Amniotic stem cell (primary cell): Measurements from ENCODE around the gene VPS54.
"Not testable (repeated sequence)": the region's sequence is repeated elsewhere in the genome, so short reads cannot be mapped to it uniquely, and the experiment has no call there.

Experiments used
- DNase-seq: peaks from one replicate; lab custom pipeline; 2025; lab: John Stamatoyannopoulos, UW

VPS54 gene

DNA sequence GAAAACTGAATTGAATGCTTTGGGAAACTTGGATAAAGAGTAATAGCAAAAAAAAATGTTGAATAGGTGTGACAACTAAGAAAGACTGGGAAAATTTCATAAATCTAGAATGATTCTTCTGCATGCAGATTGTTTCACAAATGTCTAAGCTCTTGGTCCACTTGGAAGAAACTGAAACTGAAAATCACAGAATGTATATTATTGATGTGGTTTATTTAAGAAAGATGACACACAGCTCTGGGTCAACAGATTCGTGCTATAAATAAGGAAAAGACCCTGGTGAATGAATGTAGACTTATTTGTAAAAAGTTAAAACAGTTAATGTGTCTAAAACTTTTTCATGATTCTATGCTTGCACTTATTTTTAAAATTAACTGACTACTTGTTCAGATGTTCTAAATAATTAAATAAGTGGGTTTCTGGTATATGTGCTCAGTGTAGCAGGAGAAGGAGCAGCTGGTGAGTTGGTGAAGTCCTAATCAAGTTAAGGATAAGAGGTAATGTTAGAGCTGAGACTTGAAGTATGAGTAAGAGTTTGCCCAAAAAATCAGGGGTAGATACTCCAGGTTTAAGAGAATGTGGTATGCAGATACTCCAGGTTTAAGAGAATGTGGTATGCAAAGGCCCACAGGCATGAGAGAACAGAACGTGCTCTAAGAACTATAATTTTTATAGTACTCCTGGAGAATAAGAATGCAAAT, 153.1 kb downstream of the VPS54 start:
- DNase-seq: no peak

DNA sequence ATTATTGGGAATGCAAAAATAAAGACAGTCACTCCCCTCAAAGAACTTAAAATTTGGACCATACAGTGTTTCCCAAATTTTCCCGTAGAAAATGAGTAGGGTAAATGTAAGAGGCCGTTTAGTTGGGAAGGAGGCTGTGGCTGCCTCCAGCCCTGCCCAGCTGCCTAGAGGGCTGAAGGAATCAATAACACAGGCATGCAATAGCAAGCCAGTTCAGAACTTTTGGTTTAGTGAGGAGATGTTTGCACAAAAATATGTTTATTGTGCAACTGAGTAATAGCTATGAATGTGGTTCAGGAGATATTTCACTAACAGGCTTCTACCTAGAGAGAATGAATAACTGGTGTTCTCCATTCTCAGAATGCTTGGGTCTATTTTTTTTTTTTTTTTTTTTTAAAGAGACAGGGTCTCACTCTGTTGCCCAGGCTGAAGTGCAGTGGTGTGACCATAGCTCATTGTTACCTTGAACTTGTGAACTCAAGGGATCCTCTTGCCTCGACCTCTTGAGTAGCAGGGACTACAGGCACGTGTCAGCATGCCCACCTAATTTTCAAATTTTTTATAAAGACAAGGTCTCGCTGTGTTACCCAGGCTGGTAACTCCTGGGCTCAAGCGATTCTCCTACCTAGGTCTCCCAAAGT, 153.9 kb downstream of the VPS54 start:
- no peak for DNase-seq

DNA sequence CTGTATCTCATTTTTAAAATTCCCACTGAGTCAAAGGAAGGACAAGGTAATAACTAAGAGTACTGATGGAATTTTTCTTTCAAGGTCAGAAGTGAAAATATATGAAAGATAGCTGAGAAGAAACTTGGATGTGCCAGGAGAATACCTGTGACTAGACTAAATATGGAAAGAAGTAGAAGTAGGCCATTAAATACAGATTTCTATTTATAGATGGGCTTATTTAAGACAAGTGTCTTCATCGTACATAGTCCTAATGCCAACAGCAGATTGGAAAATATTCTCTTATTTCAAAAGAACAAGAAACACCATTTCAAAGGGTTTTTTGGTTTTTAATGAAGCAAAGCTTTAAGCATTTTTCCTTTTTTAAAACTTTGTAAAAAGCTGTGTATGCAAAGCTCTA, 155.5 kb downstream of the VPS54 start:
- no peak for DNase-seq

DNA sequence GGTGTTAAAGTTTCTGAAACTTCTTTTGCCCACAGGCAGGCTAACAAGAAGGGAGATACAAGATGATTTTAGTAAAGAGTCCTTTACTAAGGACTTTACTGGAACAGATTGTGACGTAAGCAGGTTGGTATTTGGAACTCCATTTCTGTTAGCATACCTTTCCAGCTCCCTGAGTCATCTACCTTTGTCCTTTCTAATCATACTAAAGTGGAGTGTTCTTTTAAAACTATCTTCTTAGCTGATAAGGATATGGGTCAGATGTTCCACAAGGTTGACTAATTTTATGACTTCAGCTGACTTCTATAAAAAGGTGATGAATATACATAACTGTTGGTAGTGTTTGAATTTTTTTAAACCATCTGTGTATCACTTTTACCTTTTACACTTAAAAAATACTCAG, 156.4 kb downstream of the VPS54 start:
- DNase-seq: no peak

DNA sequence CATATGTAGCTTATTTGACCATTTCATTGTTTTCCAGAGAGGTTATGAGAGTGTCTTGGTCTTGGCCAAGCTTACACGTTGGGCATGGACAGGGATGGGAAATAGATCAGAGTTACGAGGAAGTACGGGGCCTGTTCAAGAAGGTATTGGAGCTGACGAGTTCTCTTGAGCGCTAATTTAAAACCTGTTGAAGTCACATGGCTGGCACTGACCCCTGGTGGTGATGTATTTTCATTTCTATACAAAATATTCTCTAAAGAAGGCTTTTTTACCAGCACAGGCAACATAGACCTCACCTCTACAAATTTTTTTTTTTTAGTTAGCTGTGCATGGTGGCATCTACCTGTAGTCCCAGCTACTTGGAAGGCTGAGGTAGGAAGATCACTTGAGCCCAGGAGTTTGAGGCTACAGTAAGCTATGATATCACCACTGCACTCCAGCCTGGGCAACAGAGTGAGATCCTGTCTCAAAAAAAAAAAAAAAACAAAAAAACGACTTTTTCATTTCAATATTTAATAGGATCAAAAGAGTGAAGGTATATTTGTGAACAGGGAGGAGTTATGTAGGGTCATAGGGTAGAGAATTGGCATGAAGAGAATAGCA, 157.9 kb downstream of the VPS54 start:
- peak; percentile 26 for DNase-seq

DNA sequence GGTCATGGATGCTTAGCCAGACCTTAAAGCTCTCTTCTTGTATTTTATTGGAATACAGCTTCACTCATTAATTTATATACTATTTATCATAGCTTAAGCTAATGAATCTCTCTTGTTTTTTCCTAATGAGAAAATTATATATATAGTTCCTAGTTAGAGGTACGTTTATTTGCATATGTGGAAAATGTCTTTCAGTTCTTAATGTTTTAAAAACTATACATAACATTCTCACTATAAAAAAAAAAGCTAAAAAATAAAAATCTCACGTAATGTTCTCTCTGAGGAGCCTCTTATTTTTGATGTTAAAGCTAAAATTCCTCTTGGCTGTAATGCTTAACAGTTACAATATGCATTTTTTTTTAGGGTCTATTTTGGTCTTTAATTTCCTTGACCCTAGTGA, 160.9 kb downstream of the VPS54 start:
- no peak for DNase-seq

DNA sequence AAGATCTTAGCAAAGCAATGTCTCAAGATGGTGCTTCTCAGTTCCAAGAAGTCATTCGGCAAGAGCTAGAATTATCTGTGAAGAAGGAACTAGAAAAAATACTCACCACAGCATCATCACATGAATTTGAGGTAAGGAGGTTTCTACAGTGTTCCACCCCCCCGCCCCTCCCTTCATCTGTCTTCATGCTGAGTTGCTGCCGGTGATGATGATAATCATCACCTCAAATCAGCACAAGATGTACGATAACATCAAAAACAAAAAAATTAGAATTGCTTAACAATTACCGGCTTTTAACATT, 163.0 kb downstream of the VPS54 start:
- DNase-seq: no peak

DNA sequence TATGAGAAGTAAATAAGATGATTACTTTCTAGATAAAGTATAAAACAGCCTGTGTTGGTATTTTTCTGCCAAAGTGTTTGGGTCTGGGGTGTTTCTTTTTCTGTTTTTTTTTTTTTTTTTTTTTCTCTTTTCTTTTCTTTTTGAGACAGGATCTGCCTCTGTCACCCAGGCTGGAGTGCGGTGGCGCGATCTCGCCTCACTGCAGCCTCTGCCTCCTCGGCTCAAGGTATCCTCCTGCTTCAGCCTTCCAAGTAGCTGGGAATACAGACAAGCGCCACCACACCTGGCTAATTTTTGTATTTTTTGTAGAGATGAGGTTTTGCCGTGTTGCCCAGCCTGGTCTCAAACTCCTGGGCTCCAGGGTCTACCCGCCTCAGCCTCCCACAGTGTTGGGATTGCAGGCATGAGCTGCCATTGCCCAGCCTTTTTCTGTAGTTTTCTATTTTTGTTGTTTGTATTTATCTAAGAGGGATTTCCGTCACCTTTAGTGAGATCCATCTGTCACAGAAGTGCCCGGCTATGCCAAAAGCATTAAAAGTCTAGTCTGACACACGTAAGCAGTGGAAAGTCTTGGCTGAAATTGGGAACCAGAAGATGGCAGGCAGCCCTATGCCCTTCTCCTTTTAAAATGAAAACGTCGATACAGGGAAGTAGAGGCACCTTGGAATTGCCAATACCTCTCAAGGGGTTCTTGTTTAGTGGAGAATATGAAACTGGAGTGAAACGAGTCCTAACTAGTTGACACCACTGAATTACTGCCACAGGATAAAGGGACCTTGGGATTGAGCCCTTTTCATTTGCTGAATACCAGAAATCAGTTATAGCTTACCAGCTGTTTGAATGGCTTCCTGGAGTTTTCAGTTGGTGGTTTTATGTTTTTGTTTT, 163.6 kb downstream of the VPS54 start:
- DNase-seq: no peak

DNA sequence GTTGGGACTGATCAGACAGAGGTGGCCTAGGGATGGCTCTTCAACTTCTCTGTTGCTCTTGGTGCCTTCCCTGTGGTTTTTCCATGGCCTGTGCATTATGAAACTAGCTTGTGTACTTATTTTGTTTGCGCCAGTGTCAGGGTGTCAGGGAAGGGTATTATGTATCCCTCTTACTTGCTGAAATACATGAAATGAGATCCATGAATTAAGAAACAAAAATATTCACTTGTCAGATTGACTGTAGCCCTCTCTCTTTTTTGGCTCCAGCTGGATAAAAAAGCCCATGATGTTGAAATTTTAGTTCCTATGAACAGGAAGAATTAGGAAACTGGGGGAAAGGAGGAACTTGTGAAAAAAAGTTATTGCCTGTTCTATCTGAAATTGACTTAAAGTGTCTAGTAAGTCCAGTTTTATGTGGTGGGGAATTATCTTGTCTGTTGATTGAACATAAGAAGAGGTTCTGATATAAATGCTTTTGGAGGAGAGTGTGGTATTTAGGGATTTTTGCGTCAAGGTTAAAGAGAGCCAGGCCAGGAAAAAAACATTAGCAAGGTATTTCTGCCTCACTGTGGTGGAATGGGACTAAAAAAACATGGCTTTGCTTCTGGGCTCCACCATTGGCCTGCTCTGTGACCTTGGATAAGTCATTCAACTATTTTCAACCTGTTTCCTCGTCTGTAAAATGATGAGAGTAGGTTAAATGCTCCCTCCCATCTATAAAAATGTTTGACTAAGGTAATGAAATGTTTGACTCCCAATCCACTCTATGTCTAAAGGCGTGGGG, 165.5 kb downstream of the VPS54 start:
- DNase-seq: no peak

DNA sequence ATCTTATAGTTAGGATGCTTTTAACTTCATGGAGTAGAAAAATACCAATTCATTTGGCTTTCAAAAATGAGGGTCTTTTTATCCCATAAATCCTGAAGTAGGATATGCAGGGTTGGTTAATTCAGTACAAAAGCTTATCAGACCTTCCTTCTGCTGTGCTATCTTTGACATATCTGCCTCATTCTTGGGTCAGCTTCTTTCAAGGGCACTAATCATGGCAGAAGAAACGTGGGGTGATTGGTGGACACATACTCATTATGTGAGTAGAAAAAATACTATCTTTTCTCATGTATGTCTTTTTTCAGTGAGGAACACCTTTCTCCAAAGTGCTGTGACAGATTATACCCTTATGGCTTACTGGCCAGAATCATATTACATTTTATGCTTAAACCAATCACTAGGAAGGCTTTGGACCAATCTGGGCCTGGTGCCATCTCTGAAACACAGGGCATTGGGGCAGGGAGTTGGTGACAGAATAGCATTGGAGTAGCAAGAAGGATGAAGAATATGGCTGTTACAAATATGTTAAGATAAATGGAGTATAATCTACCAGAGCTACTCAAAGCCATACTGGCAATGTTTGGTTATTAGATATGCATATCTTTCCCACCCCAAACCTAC, 167.4 kb downstream of the VPS54 start:
- DNase-seq: no peak

DNA sequence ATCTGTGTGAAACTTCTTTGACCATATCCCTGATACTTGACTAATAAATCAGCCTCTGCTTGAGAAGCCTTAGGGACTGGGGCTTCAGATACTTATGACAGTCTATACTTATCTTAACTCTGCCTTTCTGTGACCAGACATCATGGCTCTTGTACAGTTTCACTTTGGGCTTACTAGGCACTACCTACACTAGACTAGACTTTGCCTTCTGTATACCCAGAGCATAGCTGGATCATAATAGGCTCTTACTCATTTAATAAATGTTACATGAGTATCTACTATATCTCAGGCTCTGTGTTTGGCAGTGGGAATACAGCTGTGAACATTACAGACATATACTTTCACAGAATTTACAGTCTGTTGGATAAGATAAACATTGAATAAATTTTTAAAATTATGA, 168.6 kb downstream of the VPS54 start:
- DNase-seq: no peak

DNA sequence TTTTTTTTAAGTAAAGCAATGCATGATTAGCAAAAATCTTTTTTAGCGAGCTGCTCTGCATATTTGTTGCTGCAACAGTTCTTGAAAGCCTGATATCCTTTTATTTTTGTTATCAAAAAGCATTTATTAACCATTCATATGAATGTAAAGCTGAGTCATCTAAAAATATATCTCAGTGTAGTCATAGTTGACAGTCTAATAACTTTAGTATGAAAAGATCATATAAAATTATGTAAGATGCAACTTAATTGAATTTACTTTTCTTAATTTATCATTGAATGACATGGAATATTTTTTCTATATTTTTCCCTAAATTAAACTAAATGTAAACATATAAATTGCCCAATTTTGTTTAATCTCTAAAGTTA, 169.0 kb downstream of the VPS54 start:
- no peak for DNase-seq

DNA sequence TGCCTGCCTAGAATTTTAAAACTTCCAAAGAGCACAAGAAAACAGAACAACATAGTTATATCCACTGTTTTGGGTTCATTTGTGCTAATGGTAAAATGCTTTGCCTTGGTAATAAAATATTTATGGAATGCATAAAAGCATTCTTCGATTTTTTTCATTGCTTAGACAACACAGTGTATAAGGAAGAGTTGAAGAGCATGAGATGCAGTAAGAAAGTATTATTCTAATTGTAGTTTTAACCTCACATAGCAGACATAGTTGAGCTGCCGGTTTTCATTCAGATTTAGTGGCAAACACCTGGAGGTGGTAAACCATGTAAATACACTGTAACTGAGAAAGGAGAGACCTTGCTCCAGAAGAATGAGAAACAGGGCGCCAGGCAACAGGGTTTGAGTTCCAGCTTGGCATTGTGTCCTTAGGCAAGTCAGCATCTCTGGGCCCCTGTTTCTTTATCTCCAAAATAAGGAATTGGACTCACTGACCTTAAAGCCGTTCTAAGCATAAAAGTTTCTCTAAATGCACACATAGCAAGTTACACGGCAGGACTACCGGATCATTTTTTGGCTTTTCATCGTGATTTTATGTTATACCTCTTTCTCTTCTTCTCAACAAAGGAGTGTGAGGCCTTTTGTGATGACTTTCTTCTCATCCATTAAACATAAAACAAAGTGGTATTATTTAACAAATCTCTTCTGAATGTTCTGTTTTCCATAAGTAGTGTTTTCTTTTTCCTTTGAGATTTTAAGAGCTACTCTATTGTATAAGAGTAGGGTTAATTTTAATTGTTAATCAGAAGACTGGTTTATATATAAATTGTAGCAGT, 169.6 kb downstream of the VPS54 start:
- no peak for DNase-seq

DNA sequence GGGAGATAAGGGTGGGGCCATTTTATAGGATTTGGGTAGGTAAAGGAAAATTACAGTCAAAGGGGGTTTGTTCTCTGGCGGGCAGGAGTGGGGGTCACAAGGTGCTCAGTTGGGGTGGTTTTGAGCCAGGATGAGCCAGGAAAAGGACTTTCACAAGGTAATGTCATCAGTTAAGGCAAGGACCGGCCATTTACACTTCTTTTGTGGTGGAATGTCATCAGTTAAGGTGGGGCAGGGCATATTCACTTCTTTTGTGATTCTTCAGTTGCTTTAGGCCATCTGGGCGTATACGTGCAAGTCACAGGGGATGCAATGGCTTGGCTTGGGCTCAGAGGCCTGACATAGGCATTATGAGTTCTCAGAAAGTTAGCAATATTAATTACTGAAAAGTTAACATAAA, 171.7 kb downstream of the VPS54 start:
- DNase-seq: not testable (repeated sequence)

DNA sequence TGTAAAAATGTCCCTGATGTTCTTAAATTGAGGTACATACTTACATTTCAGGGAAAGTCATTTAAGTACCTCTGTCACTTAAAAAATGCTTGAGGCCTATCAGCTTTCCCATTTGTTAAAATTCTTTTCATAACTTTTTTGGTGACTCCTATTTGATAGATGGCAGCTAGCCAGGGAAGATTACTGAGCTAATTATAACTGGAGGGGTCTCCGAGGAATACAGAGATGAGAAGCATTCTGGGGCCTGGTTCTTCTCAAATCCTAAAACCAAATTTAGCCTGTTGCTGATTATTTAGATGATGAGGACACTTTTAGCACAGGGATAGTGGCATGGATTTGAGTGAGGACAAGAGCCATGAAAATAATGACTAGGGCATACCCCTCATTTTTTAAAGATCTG, 172.7 kb downstream of the VPS54 start:
- no peak for DNase-seq

DNA sequence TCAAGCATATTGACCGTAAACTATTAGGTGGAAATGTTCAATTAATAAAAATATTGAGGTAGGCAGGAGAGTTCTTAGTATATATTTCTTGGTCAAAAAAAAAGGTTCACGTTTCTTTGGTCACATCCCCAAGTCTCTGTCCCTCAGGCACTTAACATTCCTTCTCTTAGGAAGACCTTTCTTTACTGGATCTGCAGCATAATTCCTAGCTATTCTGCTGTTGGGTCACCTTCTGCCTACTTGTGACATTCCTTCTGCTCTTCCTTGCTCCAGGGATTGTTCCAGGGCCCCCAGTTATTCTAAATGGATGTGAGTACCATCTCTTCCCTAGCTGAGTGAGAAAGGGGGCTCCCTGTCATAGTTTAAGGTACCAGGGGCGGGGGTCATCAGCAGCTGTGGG, 173.4 kb downstream of the VPS54 start:
- no peak for DNase-seq

DNA sequence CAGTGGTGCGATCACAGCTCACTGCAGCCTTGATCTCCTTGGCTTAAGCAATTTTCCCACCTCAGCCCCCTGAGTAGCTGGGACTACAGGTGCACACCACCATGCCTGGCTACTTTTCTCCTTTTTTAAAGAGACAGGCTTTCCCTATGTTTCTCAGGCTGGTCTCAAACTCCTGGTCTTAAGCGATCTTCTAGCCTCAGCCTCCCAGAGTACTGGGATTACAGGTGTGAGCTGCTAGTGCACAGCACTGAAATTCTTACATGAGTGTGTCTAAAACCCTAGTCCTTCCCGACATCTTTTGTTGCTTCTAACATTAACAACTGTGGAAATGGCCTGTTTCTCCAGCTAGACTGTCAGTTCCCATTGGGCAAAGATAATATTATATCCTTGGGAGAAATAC, 174.6 kb downstream of the VPS54 start:
- DNase-seq: no peak

DNA sequence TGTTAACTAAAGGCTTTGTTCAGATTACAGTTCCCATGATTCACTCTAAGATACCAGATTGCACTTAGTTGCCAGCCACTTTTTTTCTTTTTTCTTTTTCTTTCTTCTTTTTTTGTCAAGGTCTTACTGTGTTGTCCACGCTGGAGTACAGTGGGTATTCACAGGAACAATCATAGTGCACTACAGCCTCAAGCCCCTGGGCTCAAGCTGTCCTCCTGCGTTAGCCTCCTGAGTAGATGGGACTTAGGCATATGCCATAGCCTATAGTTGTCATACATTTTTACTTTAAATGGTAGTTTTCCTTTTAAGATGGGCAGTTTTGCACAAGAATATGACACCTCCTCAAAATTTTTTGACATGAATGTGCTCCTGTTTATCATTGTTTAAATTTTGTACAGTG, 175.4 kb downstream of the VPS54 start:
- no peak for DNase-seq

DNA sequence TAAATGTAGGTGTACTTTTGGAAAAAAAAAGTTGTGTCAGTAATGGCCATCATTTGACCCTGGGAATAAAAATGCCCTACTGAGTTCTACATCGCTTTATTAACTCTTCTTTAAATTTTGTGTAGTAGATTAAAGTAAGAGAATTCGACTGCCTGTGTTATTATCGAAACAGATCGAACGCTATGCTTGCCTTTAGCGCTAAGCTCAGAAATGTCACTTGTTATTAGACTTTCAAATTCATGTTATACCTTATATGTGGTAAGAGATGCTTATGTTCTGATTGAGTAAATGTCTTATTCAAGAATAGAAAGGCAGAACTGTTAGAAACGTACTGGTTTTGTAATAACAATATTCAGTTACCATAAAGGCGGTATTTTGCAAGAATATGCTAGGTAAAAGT, 176.1 kb downstream of the VPS54 start:
- DNase-seq: no peak

DNA sequence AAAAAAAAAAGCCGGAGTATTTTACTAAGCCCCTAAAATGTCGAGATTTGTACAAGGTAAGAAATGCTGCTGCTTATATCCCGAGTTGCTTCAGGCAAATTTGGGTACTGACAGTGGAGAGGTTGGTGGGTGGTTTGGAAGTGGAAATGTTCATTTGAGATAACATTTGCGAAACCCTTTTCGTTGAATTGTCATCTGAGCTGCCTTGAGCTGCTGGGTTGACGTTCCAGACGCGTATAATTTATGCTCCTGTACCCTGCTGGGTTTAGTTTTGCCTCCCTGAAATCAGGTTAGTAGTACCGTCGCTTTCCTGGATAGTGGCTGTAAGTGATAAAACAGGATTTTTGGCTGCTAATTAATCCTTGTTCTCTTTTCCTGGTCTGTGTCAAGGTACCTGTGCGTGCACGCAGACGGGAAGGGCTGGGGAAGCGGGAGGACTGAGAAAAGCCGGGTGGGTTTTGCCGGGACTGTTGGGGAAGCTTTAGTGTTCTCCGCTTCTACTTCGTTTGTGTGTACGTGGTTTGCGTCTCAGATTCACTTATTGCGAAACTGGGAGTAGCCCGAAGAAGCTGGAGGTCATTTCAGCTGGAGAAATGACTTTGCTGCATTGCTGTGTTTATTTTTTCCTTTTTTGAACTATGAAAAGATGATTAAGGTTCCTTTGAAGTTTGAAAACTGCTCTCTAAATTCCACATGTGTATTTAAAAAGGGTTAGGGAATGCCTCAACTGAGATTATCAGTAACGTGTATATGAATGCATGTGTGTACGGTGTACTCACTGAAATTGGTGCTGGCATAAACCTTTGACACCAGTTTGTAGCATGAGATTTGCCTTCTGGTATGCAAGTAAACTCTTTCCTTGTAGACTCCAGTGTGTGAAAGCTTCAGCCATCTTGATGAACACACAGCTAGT, 176.8 kb downstream of the VPS54 start:
- DNase-seq: peak; percentile 43
